Endothelial cell of coronary artery (primary cell): ENCODE measurements around the gene MED1. TPM values are rescaled to one million over a fixed set of nuclear protein-coding genes. Genes with fewer than 3 reads are reported as not detected.

Source experiments
- total RNA-seq: library from RNA; depleted of rRNA; stranded (reverse); fragments of >200 nt; gene quantifications from 2 replicates; pipeline ENCODE4 v1.2.3, GENCODE V29; 2014

Gene MED1, protein sequence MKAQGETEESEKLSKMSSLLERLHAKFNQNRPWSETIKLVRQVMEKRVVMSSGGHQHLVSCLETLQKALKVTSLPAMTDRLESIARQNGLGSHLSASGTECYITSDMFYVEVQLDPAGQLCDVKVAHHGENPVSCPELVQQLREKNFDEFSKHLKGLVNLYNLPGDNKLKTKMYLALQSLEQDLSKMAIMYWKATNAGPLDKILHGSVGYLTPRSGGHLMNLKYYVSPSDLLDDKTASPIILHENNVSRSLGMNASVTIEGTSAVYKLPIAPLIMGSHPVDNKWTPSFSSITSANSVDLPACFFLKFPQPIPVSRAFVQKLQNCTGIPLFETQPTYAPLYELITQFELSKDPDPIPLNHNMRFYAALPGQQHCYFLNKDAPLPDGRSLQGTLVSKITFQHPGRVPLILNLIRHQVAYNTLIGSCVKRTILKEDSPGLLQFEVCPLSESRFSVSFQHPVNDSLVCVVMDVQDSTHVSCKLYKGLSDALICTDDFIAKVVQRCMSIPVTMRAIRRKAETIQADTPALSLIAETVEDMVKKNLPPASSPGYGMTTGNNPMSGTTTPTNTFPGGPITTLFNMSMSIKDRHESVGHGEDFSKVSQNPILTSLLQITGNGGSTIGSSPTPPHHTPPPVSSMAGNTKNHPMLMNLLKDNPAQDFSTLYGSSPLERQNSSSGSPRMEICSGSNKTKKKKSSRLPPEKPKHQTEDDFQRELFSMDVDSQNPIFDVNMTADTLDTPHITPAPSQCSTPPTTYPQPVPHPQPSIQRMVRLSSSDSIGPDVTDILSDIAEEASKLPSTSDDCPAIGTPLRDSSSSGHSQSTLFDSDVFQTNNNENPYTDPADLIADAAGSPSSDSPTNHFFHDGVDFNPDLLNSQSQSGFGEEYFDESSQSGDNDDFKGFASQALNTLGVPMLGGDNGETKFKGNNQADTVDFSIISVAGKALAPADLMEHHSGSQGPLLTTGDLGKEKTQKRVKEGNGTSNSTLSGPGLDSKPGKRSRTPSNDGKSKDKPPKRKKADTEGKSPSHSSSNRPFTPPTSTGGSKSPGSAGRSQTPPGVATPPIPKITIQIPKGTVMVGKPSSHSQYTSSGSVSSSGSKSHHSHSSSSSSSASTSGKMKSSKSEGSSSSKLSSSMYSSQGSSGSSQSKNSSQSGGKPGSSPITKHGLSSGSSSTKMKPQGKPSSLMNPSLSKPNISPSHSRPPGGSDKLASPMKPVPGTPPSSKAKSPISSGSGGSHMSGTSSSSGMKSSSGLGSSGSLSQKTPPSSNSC (N-terminal part only)
- 20.7 and 22.6 TPM in 2 replicates for total RNA-seq

DNA sequence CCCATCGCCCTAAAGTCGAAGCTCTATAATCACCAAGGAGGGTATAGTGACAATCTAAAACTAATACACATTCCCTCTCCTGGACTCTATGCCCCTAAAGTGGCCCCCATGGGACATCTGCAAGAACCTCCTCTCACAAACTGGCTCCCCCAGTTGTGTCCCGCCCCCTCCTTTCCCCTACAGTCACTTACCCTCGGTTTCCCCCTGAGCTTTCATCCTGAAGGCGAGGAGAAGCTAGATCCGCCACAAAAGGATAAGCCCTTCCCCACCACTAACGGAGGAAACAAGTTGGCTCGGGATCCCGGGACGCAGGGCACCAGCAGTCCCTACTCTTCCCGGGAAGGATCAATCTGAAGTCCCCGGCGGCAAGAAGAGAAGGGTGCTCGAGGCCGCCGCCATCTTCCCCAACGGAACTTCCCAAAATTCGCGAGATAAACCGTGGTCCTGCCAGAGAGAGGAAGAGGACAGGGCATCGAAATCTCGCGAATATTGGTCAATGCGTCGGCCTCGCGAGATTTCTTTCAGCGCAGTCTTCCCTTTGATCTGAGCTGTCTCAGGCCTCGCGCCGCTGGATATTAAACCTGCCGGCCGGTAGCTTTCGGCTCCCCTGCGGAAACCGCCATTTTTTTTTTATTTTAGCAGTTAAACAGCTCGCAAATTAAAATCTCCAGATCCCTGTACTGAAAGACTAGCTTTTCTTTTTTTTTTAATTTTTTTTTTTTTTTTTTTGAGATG lies at the start of gene MED1:
MED1 (minus strand) TSS at position 417 of the 735 bp plus-strand sequence; CDS start at position 216, 201 bp downstream.

DNA sequence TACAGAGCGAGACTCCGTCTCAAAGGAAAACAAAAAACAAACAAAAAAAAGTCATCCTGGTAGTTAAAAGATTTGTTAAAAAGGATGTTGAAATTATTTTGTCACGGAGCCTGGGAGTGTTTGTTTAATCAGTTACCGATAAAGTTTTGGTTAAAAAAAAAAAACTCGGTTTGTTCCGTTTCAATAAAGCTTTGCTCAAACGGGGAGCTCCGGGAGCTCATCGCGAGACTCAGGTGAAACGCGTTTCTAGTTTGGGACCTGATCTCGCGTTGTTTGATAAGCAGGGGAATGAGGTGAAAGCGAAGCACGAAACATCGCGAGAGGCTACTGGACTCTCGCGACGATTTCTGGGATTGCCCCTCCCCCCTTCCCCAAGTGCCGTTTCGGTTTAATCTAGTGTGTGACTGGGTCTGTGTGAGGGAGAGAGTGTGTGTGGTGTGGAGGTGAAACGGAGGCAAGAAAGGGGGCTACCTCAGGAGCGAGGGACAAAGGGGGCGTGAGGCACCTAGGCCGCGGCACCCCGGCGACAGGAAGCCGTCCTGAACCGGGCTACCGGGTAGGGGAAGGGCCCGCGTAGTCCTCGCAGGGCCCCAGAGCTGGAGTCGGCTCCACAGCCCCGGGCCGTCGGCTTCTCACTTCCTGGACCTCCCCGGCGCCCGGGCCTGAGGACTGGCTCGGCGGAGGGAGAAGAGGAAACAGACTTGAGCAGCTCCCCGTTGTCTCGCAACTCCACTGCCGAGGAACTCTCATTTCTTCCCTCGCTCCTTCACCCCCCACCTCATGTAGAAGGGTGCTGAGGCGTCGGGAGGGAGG lies 10.3 kb upstream of the MED1 start, which contains the start of gene CDK12:
CDK12 (plus strand) TSS at position 374 of the 813 bp plus-strand sequence. CDS start 586 bp downstream, outside the sequence.

DNA sequence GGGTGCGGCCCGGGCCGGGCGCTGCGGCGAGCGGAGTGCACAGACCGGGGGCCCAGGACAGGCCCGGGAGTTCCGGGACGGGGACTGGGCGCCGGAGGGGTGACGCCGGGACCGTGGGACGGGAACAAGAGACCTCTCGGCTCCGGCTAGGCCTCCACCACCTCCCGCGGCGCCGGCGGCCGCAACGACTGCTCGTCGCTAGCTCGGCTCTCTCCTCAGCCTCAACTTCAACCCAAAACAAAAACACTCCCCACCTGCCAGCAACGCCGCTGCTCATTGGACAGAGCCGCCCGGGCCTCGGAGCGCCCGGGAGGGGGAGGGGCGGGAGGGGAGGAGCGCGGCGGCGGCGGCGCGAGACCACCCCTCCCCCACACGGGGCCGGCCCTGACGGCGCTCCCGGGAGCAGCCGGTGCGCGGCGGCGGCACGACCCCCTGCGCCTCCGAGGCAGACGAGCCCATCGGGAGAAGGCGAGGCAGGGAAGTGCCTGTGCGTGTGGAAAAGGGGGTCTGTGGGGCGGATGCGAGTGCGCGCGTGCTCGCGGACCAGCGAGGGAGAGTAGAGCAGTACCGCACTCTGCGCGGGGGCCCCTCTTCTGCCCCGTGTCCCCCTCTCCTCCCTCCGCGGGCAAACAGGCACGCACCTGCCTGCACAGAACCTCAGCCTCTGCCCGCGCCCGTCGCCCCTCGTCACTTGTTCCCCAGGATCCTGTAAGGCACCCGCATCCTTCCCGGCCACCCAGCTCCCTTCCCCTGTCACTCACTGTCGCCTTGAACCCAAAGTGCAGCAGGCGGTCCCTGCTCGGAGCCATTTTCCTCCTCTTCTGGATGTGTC lies 49.4 kb downstream of the MED1 start, which contains the start of gene FBXL20:
FBXL20 (minus strand) TSS at position 215 of the 832 bp plus-strand sequence. CDS start 224 bp downstream, outside the sequence.

Other genes with a start within 250 kb of the MED1 start
- gene STAC2, start 225.3 kb downstream of the MED1 start, total RNA-seq, result not detected in 2 replicates
- gene FBXL20, start 49.6 kb downstream of the MED1 start, total RNA-seq, result 9.8 and 11.3 TPM in 2 replicates
- 20.6 and 24.0 TPM in 2 replicates for gene CDK12, start 10.2 kb upstream of the MED1 start, total RNA-seq
- not detected in 2 replicates for gene NEUROD2, start 156.7 kb upstream of the MED1 start, total RNA-seq
- gene PPP1R1B, start 175.7 kb upstream of the MED1 start, total RNA-seq, result not detected in 2 replicates
- 20.1 and 26.4 TPM in 2 replicates for gene STARD3, start 185.9 kb upstream of the MED1 start, total RNA-seq
- gene TCAP, start 214.1 kb upstream of the MED1 start, total RNA-seq, result 0.18 and 0.28 TPM in 2 replicates
- gene PNMT, start 217.2 kb upstream of the MED1 start, total RNA-seq, result not detected in 2 replicates
- gene PGAP3, start 236.8 kb upstream of the MED1 start, total RNA-seq, result 3.0 and 3.8 TPM in 2 replicates
- 19.2 and 21.8 TPM in 2 replicates for gene ERBB2, start 248.8 kb upstream of the MED1 start, total RNA-seq